H1 (cell line): ENCODE measurements around the gene SMIM13. TPM values are rescaled to one million over a fixed set of nuclear protein-coding genes. Genes with fewer than 3 reads are reported as not detected.

Experiments used
- TBP ChIP-seq: IDR thresholded peaks from 2 replicates; pipeline ENCODE4 v1.6.1; 2011; ENCODE audit warnings: low read depth, low read length, improper control_type of control experiment
- polyA plus RNA-seq, 7 experiments: library from polyadenylated mRNA; depleted of rRNA in 3 of 7; stranded (reverse) in 5 of 7; unstranded in 2 of 7; fragments of >200 nt in 5 of 7; fragments of 200-250 nt in 2 of 7; gene quantifications; 1 replicate in 5 of 7; 2 replicates in 1 of 7; 4 replicates in 1 of 7; pipeline versions ENCODE4 v1.2.1 to v1.2.3, GENCODE V29; 2011 to 2013; ENCODE audit warnings: missing spikeins in 2 of 7, mixed read lengths in 2 of 7
- total RNA-seq: library from RNA; stranded (reverse); fragmentation: NEBNext Ultra II Directional; extraction: Animal tissue kit (Norgen Biotek cat#: 25700); gene quantifications from 2 replicates; pipeline ENCODE4 v1.2.1, GENCODE V29; 2021
- TF ChIP-seq, protein P1 (sequence below): IDR thresholded peaks from 2 replicates; pipeline ENCODE4 v1.6.1; 2011; ENCODE audit warnings: low read length, improper control_type of control experiment

Gene SMIM13
- total and polyA plus RNA-seq, 2 of the 8 experiments (the other 6 are each of a cell fraction or from before 2014, with no cell fraction given) = 1.7 to 10.6 TPM

DNA sequence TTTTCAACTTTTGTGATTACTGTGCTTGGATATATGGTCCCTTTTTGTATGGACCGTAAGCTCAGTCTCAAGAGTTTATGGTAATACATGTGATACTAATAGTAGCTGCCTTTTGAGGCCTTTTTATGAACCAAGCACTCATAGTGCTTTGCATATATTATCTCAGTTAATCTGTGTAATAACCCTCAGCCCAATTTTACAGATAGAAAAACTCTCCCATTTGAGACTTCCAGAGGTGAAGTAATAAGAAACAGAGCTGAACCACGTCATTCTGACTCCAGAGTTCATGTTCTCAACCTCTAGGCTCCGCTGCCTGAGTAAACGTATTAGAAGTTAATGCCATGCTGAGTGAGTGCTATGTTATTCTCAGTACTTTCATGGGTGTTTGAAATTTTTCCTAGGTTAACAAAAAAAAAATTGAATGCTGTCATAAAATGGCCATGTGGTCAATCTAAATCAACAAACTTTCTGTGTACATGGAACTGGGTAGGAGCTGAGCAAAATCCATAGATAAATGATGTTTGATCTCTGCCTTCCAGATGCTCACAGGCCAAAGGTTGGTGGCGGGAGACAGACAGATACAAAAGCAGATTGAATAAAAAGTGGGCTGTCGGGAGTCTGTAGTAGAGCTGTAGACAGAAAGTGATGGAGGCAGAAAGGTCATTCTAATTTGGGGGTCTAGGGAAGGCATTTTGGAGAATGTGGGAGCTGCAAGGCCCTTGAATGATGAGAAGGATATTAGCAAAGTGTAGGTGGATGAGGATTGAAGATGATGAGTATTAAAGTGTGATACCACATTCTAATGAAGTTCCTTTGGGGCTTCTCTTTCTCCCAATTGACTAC lies 26.9 kb upstream of the SMIM13 start (continued):
- TF ChIP-seq, protein P1, sequence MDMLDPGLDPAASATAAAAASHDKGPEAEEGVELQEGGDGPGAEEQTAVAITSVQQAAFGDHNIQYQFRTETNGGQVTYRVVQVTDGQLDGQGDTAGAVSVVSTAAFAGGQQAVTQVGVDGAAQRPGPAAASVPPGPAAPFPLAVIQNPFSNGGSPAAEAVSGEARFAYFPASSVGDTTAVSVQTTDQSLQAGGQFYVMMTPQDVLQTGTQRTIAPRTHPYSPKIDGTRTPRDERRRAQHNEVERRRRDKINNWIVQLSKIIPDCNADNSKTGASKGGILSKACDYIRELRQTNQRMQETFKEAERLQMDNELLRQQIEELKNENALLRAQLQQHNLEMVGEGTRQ = no peak
- no peak for TF ChIP-seq TBP
